D341Med (cell line): ENCODE data around the gene GLRA1.
"Not testable (repeated sequence)": the region's sequence is repeated elsewhere in the genome, so short reads cannot be mapped to it uniquely, and the experiment has no call there.

ENCODE experiments used
- DNase-seq: peaks from one replicate; pipeline ENCODE4 v3.0.0; 2012; ENCODE audit warnings: low spot score

The GLRA1 gene

GRCh38 chr5:151812757-151813309, 111.8 kb downstream of the GLRA1 start:
- DNase-seq: no peak

- no peak for DNase-seq
Observed at GRCh38 chr5:151811593-151812321, 112.9 kb downstream of the GLRA1 start.

- no peak for DNase-seq
Observed at GRCh38 chr5:151810897-151811296, 113.8 kb downstream of the GLRA1 start.

DNA sequence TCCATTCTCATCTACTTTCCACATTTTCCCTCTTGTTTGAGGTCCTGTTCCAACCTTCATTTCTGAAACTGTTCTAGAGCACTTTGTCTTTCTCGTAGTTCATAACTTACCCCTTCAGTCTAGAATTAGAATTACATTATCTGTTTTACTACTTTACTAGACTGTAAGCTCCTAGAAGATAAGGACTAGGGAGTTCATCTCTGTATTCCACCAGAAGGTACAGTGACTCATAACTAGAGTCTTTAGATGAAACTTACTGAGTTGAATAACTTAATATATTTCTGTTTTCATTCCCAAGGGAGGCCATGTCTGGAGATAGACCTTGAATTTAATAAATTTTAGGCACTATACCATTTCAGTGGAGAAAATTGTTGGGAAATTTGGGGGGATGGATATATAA, 114.2 kb downstream of the GLRA1 start:
- no peak for DNase-seq

- no peak for DNase-seq
Observed at GRCh38 chr5:151808451-151809169, 116.0 kb downstream of the GLRA1 start.

DNA sequence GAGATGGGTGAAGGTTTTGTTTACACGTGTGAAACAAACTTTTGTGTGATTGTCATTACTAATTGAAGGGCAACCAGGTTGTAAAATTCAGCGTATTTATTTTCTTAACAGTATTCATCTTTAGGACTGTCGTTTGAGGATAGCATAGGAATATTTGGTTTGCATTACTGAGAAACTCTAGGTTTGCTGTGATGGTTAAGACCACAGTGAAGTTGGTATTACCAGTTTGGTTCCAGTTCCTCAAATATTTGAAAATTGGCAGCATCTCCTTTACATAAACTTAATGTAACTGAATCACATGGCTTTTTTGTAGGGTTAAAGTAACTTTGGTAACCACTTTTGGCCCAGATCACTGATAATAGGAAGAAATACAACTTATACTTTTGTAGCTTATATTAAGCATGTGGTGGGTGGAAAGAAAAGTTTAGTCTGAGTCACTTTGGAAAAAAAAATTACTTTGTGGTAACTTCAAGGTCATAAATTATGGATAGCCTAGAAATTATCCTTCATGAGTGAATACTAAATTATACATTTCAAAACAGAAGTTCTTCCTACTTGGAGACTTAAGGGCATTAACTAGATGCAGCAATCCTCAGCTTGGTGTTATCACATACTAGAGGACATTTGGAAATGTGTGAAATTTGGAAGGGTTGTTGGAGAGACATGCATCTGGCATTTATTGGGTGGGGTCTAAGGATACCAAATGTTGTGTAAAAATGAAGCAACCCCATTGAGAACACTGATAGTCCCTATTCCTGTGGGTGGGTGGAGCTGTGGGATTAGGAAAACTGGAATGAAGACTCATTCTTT, 119.0 kb downstream of the GLRA1 start:
- DNase-seq: no peak

- DNase-seq: no peak
Observed at GRCh38 chr5:151800532-151800931, 124.1 kb downstream of the GLRA1 start.

- DNase-seq: no peak
Observed at GRCh38 chr5:151799407-151799806, 125.2 kb downstream of the GLRA1 start.

DNA sequence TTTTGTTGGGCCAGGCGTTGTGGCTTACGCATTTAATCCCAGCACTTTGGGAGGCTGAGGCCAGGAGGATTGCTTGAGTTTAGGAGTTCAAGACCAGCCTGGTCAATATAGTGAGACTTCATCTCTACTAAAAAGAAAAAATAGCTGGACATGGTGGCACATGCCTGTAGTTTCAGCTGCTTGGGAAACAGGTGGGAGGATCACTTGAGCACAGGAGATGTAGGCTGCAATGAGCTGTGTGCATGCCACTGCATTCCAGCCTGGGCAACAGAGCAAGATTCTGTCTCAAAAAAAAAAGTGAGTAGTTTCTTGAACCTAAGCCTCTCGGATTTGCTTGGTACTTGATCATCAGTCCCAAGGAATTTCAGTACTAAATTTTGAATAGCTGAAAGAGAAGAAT, 126.0 kb downstream of the GLRA1 start:
- no peak for DNase-seq

DNA sequence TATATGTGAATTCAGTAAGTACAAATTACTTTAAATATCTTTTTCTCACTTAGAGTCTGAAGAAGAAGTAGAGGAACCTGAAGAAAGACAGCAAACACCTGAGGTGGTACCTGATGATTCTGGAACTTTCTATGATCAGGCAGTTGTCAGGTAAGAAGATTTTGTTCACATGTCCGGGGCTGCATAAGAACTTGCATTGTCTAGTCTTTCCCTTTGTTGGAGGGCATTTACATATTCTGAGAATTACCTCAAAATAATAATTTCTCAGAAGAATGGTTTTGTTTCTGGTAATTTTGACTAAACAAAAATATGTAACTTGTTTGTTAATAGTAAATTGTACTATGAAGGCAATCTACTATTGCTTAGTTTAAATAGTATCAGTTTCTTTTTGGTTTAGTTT, 129.2 kb downstream of the GLRA1 start:
- no peak for DNase-seq

GRCh38 chr5:151793358-151793757, 131.3 kb downstream of the GLRA1 start:
- DNase-seq: no peak

DNA sequence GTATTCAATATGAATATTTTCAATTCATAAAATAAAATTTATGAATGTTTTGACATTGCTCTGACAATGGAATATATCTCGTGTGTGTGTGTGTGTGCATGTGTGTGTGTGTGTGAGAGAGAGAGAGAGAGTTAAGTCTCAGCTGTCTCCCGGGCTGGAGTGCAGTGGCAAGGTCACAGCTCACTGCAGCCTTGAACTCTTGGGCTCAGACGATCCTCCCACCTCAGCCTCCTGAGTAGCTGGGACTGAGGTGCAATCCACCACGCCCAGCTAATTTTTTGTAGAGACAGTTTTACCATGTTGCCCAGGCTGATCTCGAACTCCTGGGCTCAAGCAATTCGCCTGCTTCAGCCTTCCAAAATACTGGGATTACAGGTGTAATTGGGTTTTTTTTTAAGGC, 136.8 kb downstream of the GLRA1 start:
- no peak for DNase-seq

DNA sequence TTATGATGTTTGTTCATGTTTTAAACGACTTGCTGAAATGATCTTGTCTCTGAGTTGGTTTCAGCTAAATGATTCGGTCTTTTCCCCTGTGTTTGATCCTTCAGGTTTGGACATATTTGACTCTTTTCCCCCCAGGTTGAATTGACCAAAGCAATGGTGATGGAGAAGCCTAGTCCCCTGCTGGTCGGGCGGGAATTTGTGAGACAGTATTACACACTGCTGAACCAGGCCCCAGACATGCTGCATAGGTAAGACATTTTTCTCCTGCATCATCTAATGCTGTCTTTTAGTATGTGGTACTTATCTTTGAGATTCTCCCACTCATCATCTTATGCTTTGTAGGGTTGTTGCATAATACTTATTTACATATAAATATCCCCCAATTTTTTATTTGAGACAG, 138.2 kb downstream of the GLRA1 start:
- DNase-seq: no peak

- DNase-seq: no peak
Observed at GRCh38 chr5:151784141-151784540, 140.5 kb downstream of the GLRA1 start.

GRCh38 chr5:151783664-151784063, 141.0 kb downstream of the GLRA1 start:
- not testable (repeated sequence) for DNase-seq

DNA sequence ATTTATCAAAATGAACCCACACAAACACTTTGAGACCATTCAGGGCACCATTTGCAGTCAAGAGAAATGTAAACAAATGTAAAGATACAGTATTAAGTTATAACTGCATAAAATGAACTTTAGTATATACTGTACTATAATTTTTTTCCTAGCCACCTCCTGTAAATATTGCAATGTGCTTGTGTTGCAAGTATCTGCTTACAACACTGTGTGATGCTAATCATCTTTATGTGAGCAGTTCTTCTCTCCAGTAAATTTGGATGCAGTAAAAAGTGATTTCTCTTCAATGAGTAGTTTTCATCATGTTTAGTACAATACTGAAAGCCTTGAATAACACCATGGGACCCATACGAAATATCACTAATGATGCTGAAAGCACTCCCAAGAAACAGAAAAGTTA, 143.4 kb downstream of the GLRA1 start:
- no peak for DNase-seq

GRCh38 chr5:151780348-151780747, 144.3 kb downstream of the GLRA1 start:
- DNase-seq: no peak

GRCh38 chr5:151779531-151780125, 145.0 kb downstream of the GLRA1 start:
- DNase-seq: no peak

DNA sequence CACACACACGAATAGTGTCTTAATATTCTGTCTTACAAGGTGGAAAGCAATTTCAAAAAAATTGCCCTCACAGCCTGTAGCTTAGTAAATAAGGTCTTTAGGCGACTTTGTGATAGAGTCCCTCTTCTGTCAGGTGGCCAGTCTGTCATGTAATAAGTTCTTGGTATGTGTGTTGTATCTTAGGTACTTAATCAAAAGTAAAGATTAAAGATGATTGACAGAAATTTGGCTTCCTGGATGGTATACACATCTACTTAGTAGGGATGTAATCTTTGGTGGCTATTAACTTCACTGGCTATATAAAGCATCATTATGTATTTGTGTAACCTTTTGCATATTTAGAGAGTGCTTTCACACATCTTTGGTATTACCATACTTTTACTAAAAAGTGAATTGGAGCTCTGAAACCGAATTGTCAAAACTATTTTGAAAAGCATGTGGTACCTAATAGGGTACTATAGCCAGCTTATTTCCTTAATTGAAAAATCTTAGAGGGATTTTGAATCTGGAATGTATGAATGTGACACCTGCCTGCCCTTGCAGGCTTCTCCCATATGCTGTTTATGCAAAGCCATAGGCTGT, 149.5 kb downstream of the GLRA1 start:
- peak; percentile 46 for DNase-seq

GRCh38 chr5:151773951-151774350, 150.7 kb downstream of the GLRA1 start:
- no peak for DNase-seq

DNA sequence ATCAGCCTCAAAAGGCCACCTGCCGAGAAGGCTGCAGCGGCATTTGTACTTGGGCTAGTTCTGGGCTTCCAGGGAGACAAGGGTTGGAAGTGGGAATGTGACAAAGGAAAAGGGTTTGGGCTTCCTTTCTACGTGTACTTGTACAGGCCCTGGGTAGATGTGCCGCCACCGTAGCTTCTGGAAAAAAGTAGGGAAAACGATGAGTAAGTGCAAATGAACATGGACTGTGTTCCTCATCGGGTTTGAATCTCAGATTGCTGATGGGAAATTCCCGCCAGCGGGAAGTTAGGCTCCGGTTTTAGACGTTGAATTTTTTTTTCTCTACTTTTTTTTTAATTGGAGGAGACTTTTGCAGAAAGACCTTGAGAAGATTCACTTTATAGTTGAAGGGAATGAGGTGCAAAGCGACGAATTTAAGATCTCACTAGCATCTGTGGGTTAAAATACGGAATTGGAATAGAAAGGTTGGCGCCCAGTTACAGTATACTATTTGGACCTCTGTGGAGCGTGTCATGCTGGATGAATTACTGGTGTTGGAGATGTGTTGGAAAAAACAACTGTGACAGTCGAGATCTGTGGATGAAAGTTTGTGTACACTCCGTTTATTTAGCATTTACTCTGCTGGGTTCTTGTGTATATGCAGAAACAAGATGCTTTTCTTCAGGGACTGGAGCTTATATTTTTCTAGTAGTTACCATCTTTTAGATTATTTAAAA, 151.6 kb downstream of the GLRA1 start:
- no peak for DNase-seq
